Endothelial cell of umbilical vein (primary cell): Measurements from ENCODE around the gene RNASE8. TPM values are rescaled to one million over a fixed set of nuclear protein-coding genes. Genes with fewer than 3 reads are reported as not detected.

Experiments used
- BruUV-seq: library from RNA; stranded (reverse); fragments of 400-500 nt; replicated peaks from 2 replicates; lab custom pipeline; 2021; lab: Mats Ljungman, UMichigan
- CTCF ChIA-PET: fragments of 300-600, 350-600 bp; sonication (Branson Sonifier 250); formaldehyde crosslinking; loops from one replicate; lab custom pipeline; 2021; ENCODE audit warnings: antibody characterized with exemption, inconsistent platforms; lab: Charles Lee
- POLR2A ChIA-PET: fragments of 300-600, 350-600 bp; sonication (Branson Sonifier 250); formaldehyde crosslinking; loops from one replicate; lab custom pipeline; 2021; ENCODE audit warnings: antibody characterized with exemption, inconsistent platforms; lab: Charles Lee
- DNase-seq: peaks from one replicate; pipeline ENCODE4 v3.0.0-alpha.2; 2011; ENCODE audit warnings: low read depth, low spot score
- FAIRE-seq: peaks from 2 replicates; lab custom pipeline; 2011; peaks lifted over from hg19 to GRCh38; lab: Jason Lieb, UNC
- H2AFZ ChIP-seq: 2 replicates; pipeline ENCODE4 v1.6.0; 2012; ENCODE audit warnings: low read depth, low read length, control low read depth, inconsistent platforms
- H3K27ac ChIP-seq: 2 replicates; pipeline ENCODE4 v1.5.1; 2011; ENCODE audit warnings: low read depth, mild to moderate bottlenecking, control low read depth, low read length, moderate library complexity; ENCODE audit not compliant: insufficient read depth
- H3K27me3 ChIP-seq, 2 experiments: 2 replicates each; pipeline versions ENCODE4 v1.6.0 to v1.6.1; 2011; ENCODE audit warnings: low read length in 2 of 2, mixed read lengths in 1 of 2; ENCODE audit not compliant: control insufficient read depth in 2 of 2, insufficient read depth in 2 of 2
- H3K36me3 ChIP-seq, 2 experiments: 2 replicates in 1 of 2; 3 replicates in 1 of 2; pipeline ENCODE4 v1.5.1; 2011; ENCODE audit warnings: low read length in 2 of 2, mild to moderate bottlenecking in 1 of 2, moderate library complexity in 1 of 2; ENCODE audit not compliant: control insufficient read depth in 2 of 2, insufficient read depth in 2 of 2; ENCODE audit errors: extremely low read depth in 1 of 2
- H3K4me1 ChIP-seq: 3 replicates; pipeline ENCODE4 v1.5.1; 2011; ENCODE audit warnings: mild to moderate bottlenecking, low read length; ENCODE audit not compliant: control insufficient read depth, insufficient read depth; ENCODE audit errors: extremely low read depth
- H3K4me2 ChIP-seq: 2 replicates; pipeline ENCODE4 v1.6.1; 2011; ENCODE audit warnings: low read length, control low read depth, mixed read lengths; ENCODE audit not compliant: insufficient read depth
- H3K4me3 ChIP-seq, 3 experiments: fragments of 200-600 bp in 1 of 3; sonication (generic), shearing (Covaris generic) in 1 of 3; replicated peaks in 1 of 3; 2 replicates each; pipeline ENCODE4 v1.5.1; 2011 to 2016; ENCODE audit warnings: control low read depth in 3 of 3, low read length in 3 of 3, mild to moderate bottlenecking in 2 of 3, inconsistent platforms in 1 of 3, low read depth in 1 of 3, moderate library complexity in 1 of 3; ENCODE audit not compliant: insufficient read depth in 1 of 3
- H3K79me2 ChIP-seq: 2 replicates; pipeline ENCODE4 v1.6.0; 2012; ENCODE audit warnings: low read length, inconsistent platforms; ENCODE audit not compliant: control insufficient read depth, insufficient read depth
- H3K9ac ChIP-seq: replicated peaks from 2 replicates; pipeline ENCODE3; 2011; ENCODE audit warnings: low read length, control low read depth; ENCODE audit not compliant: insufficient read depth; ENCODE audit errors: extremely low read depth
- H3K9me1 ChIP-seq: replicated peaks from 3 replicates; pipeline ENCODE4 v1.6.0; 2011; ENCODE audit warnings: mild to moderate bottlenecking, low read length; ENCODE audit not compliant: control insufficient read depth, insufficient read depth; ENCODE audit errors: extremely low read depth
- H3K9me3 ChIP-seq: replicated peaks from 2 replicates; pipeline ENCODE4 v1.5.1; 2012; ENCODE audit warnings: low read length, inconsistent platforms; ENCODE audit not compliant: control insufficient read depth, insufficient read depth
- H4K20me1 ChIP-seq: replicated peaks from 2 replicates; pipeline ENCODE3; 2011; ENCODE audit warnings: mild to moderate bottlenecking, low read length; ENCODE audit not compliant: control insufficient read depth, insufficient read depth; ENCODE audit errors: extremely low read depth
- EZH2 ChIP-seq: IDR thresholded peaks from 2 replicates; pipeline ENCODE4 v1.6.1; 2012; ENCODE audit warnings: borderline replicate concordance, low read depth, mild to moderate bottlenecking, moderate library complexity, low read length, inconsistent platforms; ENCODE audit not compliant: severe bottlenecking
- FOS ChIP-seq: IDR thresholded peaks from 2 replicates; pipeline ENCODE4 v1.6.1; 2011; ENCODE audit warnings: mild to moderate bottlenecking, low read length, moderate library complexity, borderline replicate concordance; ENCODE audit not compliant: insufficient read depth
- JUN ChIP-seq: IDR thresholded peaks from 2 replicates; pipeline ENCODE4 v1.6.1; 2011; ENCODE audit warnings: borderline replicate concordance, low read depth; ENCODE audit not compliant: insufficient read length, insufficient read depth
- POLR2A ChIP-seq: IDR thresholded peaks from 2 replicates; pipeline ENCODE4 v1.6.1; 2012; ENCODE audit warnings: low read depth, mild to moderate bottlenecking, control low read depth, low read length
- POLR2AphosphoS5 ChIP-seq: IDR thresholded peaks from 2 replicates; pipeline ENCODE4 v1.6.1; 2012; ENCODE audit warnings: low read depth, mild to moderate bottlenecking, control low read depth, low read length, moderate library complexity; ENCODE audit not compliant: insufficient read depth
- dilution Hi-C: fragments of 300-500 bp; cut with MboI; formaldehyde crosslinking; loops from one replicate; pipeline ENCODE4 v1.15.0; 2019; ENCODE audit warnings: low sequenced_read_pairs; ENCODE audit not compliant: extremely low pct_ligation_motif_present
- intact Hi-C: fragments of 100-400 bp; cut with micrococcal nuclease; formaldehyde crosslinking; loops from one replicate; pipeline ENCODE4 v1.10.0; 2022
- polyA plus RNA-seq, 4 experiments: library from polyadenylated mRNA; depleted of rRNA in 3 of 4; stranded (reverse) in 3 of 4; unstranded in 1 of 4; fragments of >200 nt; gene quantifications; 2 replicates each; pipeline versions ENCODE4 v1.2.1 to v1.2.3, GENCODE V29; 2011 to 2012; ENCODE audit warnings: missing spikeins in 1 of 4
- total RNA-seq: library from RNA; stranded (reverse); gene quantifications from 2 replicates; pipeline ENCODE4 v1.2.3, GENCODE V29; 2021

RNASE8 gene
- total and polyA plus RNA-seq, 2 donors (not counting 3 experiments of a cell fraction or from before 2014, with no cell fraction given) = not detected

DNA sequence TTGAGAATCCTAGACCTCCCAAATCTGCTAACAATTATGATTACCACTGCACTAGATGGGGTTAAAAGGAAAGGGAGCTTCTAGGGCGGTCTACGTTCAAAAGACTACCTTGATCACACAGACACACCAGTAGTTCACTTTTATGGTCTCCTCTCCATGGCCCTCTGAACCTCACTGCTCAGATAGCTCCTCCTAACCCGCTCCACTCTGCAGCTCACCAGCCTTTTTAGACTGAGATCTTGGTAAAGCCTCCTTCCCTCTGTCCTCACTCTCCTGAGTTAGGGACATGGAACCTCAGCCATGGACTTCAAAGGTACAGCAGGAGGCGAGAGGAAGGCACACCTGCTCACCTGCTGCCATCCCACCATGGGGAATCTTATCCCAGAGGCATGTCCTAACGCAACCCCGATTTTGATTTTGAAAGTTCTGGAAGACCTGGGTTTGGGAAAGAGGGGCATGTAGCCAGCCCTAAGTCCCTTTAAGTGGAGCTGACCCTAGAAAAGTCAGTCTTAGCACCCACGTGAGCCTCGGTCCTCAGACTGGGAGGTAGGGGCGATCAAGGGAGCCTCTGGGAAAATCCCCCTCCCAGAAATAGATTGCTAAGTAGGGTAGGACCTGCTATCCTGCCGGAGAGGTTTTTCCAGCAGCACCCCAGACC is 39.5 kb downstream of the RNASE8 start:
- H3K27me3 ChIP-seq = peaks cover 12 to 26% of the 10 kb centered on the region in 2 experiments
- DNase-seq = no peak
- no peak overlapping the region for H2AFZ ChIP-seq
- no peak for FAIRE-seq
- H3K36me3 ChIP-seq = no peaks in the 10 kb centered on the region
- peaks cover 12% of the 10 kb centered on the region for H3K4me1 ChIP-seq
- intact Hi-C loops = no loop called here
- dilution Hi-C loops = no loop called here
- POLR2A ChIA-PET = no interaction called here
- TF ChIP-seq FOS (no peak), EZH2 (peak; percentile 62)
- no peaks in the 10 kb centered on the region for H4K20me1 ChIP-seq
- H3K9me1 ChIP-seq = no peaks in the 10 kb centered on the region
- H3K9ac ChIP-seq = no peak overlapping the region
- CTCF ChIA-PET = interaction anchor here (1.1 to 6.9 kb wide), 6 partner anchors 8 to 83 kb away, joined by 3 to 131 read pairs (median 20); partner anchors contain the start of gene ARHGEF40
- H3K9me3 ChIP-seq = no peaks in the 10 kb centered on the region
- H3K4me2 ChIP-seq = no peak overlapping the region
- no TSS peak for BruUV-seq
- H3K79me2 ChIP-seq = no peaks in the 10 kb centered on the region
- no peak overlapping the region for H3K27ac ChIP-seq
- peak overlapping the region in 1 of 3 experiments; percentile 43 for H3K4me3 ChIP-seq

- Histone ChIP-seq H3K9me1 (no peaks in the 10 kb centered on the region), H2AFZ (no peak overlapping the region), H3K79me2 (no peaks in the 10 kb centered on the region), H3K27me3 (peaks cover 12 to 26% of the 10 kb centered on the region in 2 experiments), H3K9me3 (no peaks in the 10 kb centered on the region), H3K4me2 (no peak overlapping the region), H3K4me1 (peaks cover 12% of the 10 kb centered on the region), H4K20me1 (no peaks in the 10 kb centered on the region), H3K27ac (no peak overlapping the region), H3K36me3 (no peaks in the 10 kb centered on the region), H3K4me3 (peak overlapping the region in 1 of 3 experiments; percentile 43), H3K9ac (no peak overlapping the region)
- ChIA-PET POLR2A (no interaction called here), CTCF (interaction anchor here (1.1 to 6.9 kb wide), 5 partner anchors 11 to 84 kb away, joined by 3 to 131 read pairs (median 5); partner anchors contain the start of gene ARHGEF40)
- dilution Hi-C loops = no loop called here
- intact Hi-C loops = no loop called here
- DNase-seq = no peak
- no peak for FAIRE-seq
- no TSS peak for BruUV-seq
- TF ChIP-seq EZH2 (no peak), POLR2A (no peak), JUN (no peak), POLR2AphosphoS5 (no peak)
Observed at GRCh38 chr14:21097636-21098075, 40.0 kb downstream of the RNASE8 start.
